Endometrium (tissue), 2 donors: ENCODE measurements around the gene SUGP1.
"Not testable (repeated sequence)": the region's sequence is repeated elsewhere in the genome, so short reads cannot be mapped to it uniquely, and the experiment has no call there.

Experiments
- FAIRE-seq: peaks from 2 replicates; lab custom pipeline; 2012; peaks lifted over from hg19 to GRCh38; lab: Jason Lieb, UNC
- donor health status: control.
- donor health status: control.

The SUGP1 gene

GRCh38 chr19:19263886-19264487 lies 56.3 kb downstream of the SUGP1 start:
- FAIRE-seq = no peak

DNA sequence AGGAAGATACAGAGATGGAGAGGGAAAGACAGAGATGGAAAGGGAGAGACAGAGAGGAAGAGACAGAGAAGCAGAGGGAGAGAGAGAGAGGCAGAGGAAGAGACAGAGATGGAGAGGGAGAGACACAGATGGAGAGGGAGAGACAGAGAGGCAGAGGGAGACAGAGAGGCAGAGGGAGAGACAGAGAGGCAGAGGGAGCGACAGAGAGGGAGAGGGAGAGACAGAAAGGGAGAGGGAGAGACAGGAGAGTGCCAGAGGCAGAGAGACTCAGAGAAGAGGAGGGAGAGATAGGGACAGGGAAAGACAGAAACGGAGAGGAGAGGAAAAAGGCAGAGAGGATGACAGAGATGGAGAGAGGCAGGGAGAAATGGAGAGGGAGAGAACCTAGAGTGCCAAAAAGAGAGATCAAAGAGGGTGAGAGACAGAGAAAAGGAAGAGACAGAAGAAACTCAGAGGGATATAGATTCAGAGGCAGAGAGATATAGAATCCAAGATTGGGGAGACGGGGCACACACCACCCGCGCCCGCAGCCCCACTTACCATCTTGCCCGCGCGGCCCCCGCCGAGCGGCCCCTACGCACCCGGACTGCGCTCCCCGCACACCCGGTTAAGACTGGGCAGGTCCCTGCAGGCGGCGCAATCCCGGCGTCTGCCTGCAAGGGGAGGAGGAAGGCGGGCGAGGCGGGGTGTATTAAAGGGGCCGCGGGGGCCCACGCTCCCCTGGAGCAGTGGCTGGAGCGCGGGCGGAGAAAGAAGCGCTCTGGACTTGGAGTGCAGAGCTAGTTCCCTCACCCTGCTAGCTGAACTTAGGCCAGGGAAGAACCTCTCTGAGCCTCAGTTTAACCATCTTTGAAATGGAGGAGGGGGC lies 57.9 kb downstream of the SUGP1 start:
- FAIRE-seq = no peak

DNA sequence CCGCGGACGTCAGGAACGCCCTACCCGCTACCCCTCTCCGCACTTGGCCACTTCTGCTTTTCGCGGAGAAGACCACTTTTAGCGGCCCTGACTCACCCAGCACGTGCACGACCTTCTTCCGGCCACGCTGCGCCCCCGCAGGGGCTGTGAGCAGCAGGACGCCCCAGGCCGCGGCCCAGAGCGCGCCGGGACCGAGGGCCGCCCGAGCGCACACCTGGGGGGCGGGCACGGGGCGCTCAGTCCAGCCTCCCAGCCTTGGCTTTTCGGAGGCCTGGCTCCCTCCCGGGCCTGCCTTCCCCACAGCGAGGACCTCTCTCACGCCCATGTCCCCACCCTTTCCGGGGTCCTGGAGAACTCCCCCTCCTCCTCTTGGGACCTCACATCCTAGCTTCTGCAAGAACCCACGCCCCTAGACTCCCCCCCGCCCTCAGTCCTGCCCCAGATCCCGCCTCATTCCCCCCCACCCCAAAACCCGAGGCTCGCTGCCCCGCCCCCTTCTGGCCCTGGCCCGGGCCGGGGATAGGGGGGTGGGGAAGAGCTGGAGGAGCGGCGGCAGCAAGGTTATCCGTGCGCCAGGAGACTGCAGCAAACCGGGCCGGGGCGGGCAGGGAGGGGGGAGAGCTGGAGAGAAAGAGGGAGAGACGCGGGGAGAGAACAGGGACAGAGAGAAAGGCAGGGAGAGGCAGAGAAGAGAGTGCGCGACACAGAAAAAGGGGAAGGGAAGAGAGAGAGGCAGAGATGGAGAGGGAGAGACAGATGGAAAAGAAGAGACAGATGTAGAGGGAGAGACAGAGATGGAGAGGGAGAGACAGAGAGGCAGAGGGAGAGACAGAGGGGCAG lies 58.7 kb downstream of the SUGP1 start:
- FAIRE-seq = no peak

DNA sequence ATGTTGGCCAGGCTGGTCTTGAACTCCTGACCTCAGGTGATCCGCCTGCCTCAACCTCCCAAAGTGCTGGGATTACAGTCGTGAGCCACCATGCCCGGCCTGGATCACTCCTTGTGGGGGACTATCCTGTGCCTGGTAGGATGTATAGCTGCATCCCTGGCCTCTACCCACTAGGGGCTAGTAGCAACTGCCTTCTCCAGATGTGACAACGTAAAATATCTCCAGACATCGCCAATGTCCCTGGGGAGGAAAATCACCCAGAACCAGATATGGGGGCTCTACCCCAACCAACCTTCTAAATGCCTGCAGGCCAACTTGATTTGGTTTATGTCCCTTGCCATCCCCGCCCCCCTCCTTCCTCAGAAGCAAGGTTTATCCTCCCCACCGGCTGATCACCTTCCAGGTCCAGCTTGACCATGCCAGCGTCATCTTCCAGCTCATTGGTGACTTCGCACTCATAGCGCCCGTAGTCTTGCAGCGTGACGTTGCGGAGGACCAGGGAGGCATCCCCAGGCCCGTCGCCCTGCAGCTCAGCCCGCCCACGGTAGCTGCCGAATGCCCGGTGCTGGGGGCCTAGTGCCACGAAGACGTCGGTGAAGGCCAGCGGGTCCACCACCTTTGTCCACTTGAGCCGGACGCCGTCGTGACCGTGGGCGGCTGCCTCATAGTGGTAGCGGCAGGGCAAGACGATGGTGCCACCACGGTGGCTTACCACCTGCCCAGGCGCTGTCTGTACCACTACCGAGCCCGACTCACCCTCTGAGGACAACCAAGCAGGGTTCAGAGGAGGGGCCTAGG lies 59.7 kb downstream of the SUGP1 start:
- FAIRE-seq = no peak

- no peak for FAIRE-seq
These were observed 60.6 kb downstream of the SUGP1 start for GRCh38 chr19:19259741-19260140.

- no peak for FAIRE-seq
These were observed 61.5 kb downstream of the SUGP1 start for GRCh38 chr19:19258589-19259338.

DNA sequence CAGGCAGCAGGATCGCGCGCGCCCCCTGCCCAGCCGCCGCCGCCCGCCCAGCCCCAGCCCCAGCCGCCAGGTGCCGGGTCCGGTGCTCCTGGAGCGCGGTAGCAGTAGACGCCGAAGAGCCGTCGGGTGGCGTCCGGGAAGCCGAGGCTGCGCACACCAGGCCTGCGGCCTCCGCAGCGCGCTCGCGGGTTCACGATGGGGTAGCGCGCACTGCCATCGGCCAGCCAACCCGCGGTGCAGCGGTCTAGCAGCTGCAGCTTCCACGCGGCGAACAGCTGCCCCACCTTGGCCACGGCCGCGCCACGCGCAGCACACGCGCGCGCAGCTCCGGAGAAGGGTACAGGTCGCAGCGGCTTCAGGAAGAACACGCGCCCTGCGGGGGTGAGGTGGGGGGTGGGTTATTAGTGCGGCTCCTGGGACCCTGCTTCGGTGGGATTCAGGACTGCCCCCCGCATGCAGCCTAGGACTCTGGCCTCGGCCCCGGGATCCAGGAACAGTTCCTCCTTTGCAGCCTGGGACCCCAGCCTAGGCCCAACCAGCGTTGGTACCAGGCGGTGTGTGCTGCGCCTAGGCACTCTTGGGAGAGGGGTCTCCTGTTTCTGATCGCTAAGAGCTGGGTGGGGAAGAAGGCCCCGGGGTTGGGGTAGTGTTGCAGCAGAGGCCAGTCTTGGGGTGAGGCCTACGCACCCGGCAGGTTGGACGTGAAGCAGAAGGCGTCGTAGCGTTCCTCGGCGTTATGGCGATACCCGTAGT lies 62.3 kb downstream of the SUGP1 start:
- FAIRE-seq = no peak

- no peak for FAIRE-seq
These were observed 63.2 kb downstream of the SUGP1 start for GRCh38 chr19:19257137-19257536.

GRCh38 chr19:19256072-19256969 lies 64.0 kb downstream of the SUGP1 start:
- no peak for FAIRE-seq

GRCh38 chr19:19253409-19253808 lies 66.9 kb downstream of the SUGP1 start:
- not testable (repeated sequence) for FAIRE-seq

DNA sequence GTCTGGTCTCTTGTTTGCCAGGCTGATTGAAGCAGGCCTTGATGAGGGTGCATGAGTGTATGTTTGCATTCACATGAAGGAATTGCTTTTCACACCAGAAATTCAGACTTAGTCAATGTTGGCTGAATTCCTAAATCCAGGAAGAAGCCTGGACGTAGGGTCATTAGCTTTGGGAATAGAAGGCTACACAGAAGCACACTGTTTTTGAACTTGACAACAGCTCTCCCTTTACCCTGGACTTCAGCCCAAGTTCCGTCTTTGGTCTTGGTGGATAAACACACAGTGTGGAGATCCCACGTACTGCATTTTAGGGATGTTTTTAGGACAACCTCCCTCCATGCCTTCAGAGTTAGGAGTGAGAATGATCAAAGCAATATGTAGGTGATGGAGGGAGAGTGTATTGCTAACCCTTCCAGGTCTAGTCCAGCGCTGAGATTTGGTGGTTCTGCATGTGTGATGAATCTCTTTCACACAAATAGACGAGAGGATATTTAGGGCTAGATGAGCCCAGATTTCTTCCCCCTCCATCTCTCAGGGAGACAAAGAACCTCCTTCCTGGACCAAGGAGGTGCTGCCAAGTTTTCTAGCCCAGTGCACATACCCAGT lies 70.0 kb downstream of the SUGP1 start:
- no peak for FAIRE-seq

- FAIRE-seq = no peak
These were observed 79.8 kb downstream of the SUGP1 start for GRCh38 chr19:19240476-19240875.

GRCh38 chr19:19239675-19240074 lies 80.6 kb downstream of the SUGP1 start:
- FAIRE-seq = no peak

GRCh38 chr19:19238126-19238894 lies 82.0 kb downstream of the SUGP1 start:
- FAIRE-seq = no peak

- no peak for FAIRE-seq
These were observed 84.1 kb downstream of the SUGP1 start for GRCh38 chr19:19236173-19236572.

DNA sequence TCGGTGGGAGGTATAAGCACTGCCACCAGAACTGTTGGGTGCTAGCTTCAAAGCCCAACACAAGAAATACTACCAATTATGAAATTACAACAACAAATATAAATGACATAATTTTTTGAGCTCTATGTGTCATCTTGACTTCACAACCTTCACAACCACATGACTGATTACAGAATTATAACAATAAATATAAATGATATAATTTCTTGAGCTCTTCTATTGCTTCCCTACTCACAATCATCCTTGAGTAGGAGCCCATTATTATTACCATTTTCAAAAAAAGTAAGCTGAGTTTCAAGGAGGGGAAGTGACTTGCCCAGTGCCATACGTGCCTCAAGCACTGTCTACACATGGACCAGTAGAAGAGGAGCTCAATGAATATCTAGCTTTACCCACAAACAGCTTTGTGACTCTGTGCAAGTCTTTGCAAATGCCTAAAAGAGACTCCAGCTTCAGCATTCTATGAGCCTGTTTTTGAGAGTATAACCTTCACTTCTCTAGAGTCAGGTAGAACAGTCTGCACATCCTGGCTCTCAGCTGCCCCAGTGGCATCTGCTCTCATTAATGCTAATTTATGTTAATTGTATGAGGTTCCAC lies 86.0 kb downstream of the SUGP1 start:
- FAIRE-seq = no peak

DNA sequence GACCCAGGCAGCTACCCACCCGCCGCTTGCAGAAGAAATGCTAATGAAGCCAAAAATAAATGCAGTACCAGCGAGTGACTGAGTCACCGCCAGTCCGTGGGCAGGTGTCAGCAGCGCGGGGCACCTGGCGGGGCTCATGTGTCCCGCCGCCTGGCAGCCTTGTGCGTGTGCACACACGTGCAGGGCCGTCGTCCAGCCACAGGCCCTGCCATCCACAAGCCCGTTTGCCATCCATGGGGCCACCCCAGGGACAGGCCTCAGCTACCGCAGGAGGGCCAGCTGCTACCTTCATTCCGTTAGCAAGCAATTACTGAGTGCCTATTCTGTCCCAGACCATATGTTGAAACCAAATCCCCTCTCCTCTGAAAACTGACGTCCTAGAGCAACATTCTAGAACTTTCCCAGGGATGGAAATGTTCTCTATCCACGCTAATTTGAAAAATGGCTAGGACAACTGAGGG lies 88.0 kb downstream of the SUGP1 start:
- no peak for FAIRE-seq

- FAIRE-seq = no peak
These were observed 89.3 kb downstream of the SUGP1 start for GRCh38 chr19:19230999-19231398.
